BJ (cell line): Measurements from ENCODE around the gene ARHGAP25. TPM values are rescaled to one million over a fixed set of nuclear protein-coding genes. Genes with fewer than 3 reads are reported as not detected.

Experiments
- CTCF ChIA-PET: fragments of 350-600 bp; formaldehyde crosslinking; extraction: SDS; loops from one replicate; lab custom pipeline; 2021; ENCODE audit warnings: antibody characterized with exemption, inconsistent platforms; lab: Yijun Ruan, JAX
- POLR2A ChIA-PET: fragments of 300-600 bp; sonication (Branson Sonifier 250); formaldehyde crosslinking; extraction: SDS; loops from one replicate; lab custom pipeline; 2021; ENCODE audit warnings: antibody characterized with exemption; lab: Charles Lee
- DNase-seq: peaks from one replicate; pipeline ENCODE4 v3.0.0-alpha.2; 2011; ENCODE audit warnings: low read depth
- H3K27me3 ChIP-seq: 2 replicates; pipeline ENCODE4 v1.6.0; 2011; ENCODE audit warnings: low read length; ENCODE audit not compliant: control insufficient read depth, insufficient read depth
- H3K36me3 ChIP-seq: 2 replicates; pipeline ENCODE4 v1.5.1; 2011; ENCODE audit warnings: low read length; ENCODE audit not compliant: control insufficient read depth, insufficient read depth
- H3K4me3 ChIP-seq: 2 replicates; pipeline ENCODE4 v1.5.1; 2011; ENCODE audit warnings: low read depth, mild to moderate bottlenecking, control low read depth, low read length
- polyA plus RNA-seq: library from polyadenylated mRNA; depleted of rRNA; stranded (reverse); fragments of >200 nt; gene quantifications from 2 replicates; pipeline ENCODE4 v1.2.3, GENCODE V29; 2011
- TF ChIP-seq, protein P1 (sequence below): IDR thresholded peaks from 2 replicates; pipeline ENCODE4 v1.5.1; 2011; ENCODE audit warnings: low read depth, mild to moderate bottlenecking, control low read depth, inconsistent platforms, low read length, moderate library complexity; ENCODE audit not compliant: insufficient read depth

ARHGAP25 gene
- polyA plus RNA-seq, 1 experiment: not detected

DNA sequence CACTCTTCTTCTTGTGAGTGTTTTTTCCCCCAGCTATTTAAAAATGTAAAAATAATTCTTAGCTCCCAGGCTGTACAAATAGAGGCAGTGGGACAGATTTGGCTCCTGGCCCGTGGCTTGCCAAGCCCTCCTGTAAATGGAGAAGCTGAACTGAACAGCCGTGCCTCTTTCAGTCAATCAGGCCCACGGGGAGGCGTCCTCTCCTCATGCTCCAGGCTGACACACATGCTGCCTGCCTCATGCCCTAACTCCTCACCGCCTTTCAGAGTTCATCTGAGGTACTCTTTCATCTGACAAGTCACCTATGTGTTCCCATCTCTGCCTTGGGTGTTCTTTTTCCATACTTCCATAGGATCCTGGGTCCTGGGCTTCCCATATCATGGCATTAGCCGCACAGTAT, 77.6 kb downstream of the ARHGAP25 start:
- Histone ChIP-seq H3K4me3 (no peak overlapping the region), H3K27me3 (0 out of 2 replicates have a peak, but pooled peaks cover 2% of the 10 kb centered on the region), H3K36me3 (no peaks in the 10 kb centered on the region)
- CTCF ChIA-PET: interaction anchor here (1.1 to 1.3 kb wide), 2 partner anchors 9 to 11 kb away, joined by 3 to 4 read pairs; no protein-coding TSS in a partner anchor
- TF ChIP-seq, protein P1, sequence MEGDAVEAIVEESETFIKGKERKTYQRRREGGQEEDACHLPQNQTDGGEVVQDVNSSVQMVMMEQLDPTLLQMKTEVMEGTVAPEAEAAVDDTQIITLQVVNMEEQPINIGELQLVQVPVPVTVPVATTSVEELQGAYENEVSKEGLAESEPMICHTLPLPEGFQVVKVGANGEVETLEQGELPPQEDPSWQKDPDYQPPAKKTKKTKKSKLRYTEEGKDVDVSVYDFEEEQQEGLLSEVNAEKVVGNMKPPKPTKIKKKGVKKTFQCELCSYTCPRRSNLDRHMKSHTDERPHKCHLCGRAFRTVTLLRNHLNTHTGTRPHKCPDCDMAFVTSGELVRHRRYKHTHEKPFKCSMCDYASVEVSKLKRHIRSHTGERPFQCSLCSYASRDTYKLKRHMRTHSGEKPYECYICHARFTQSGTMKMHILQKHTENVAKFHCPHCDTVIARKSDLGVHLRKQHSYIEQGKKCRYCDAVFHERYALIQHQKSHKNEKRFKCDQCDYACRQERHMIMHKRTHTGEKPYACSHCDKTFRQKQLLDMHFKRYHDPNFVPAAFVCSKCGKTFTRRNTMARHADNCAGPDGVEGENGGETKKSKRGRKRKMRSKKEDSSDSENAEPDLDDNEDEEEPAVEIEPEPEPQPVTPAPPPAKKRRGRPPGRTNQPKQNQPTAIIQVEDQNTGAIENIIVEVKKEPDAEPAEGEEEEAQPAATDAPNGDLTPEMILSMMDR: no peak
- POLR2A ChIA-PET: no interaction called here
- DNase-seq: no peak

DNA sequence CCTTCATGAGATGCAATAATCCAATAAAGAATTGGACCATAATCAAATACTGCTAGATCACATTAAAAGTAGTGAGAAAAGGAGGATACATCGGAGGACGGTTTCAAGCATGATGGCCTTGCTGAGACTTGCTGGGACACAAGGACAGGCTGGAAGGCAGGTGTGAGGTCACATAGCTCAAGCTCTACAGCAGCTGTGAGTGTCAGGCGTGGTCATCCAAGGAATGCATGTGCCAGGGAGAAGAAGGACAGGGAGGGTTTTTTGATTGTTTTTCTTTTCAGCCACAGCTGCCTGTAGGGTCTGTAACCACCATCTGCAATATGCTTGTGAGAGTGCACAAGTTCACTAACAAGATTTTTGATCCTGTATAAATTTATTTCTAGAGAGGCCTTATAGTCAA, 79.0 kb downstream of the ARHGAP25 start:
- ChIA-PET CTCF (no interaction called here), POLR2A (no interaction called here)
- TF ChIP-seq, protein P1: no peak
- Histone ChIP-seq H3K36me3 (no peaks in the 10 kb centered on the region), H3K4me3 (no peak overlapping the region), H3K27me3 (0 out of 2 replicates have a peak, but pooled peaks cover 2% of the 10 kb centered on the region)
- DNase-seq: no peak

DNA sequence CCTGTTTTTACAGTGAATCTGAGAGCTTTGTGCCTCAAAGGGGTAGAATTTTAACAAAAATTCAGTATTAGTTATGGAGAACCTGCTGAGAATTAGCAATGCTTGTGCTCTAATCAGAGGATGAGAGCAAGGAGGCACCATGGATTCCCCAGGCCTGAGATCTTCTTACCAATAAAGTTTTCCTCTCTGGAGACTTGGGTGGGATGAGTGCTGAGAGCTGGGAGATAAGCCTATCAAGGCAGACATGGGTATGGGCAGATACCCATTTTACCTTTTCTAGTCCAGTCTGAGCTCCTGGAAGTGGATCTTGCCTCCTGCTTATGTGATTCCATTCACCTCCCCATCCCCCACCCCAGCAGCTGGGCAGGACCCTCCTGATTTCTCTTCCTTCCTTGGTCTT, 82.7 kb downstream of the ARHGAP25 start:
- POLR2A ChIA-PET: no interaction called here
- CTCF ChIA-PET: interaction anchor here (0.7 kb wide), 1 partner anchor 92 kb away, joined by 3 read pairs; no protein-coding TSS in a partner anchor
- TF ChIP-seq, protein P1: no peak

DNA sequence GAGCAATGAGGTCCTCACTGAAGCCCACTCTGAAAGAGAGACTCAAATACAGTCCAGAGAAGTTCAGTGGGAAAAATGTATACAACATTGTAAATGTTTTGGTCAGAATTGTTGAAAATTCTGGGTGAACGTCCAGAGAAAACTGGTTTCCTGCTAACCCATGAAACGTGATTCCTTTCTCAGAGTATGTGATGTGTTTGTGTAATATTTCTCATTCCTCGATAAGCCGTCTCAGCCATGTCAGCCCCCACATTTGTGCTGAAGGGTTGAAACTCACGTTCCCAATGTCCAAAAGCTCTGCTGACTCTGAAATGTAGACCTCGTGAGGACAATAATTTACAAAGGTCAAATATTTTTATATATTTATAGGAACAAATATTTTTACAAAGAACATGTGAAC, 84.9 kb downstream of the ARHGAP25 start:
- no peaks in the 10 kb centered on the region for H3K36me3 ChIP-seq
- POLR2A ChIA-PET: no interaction called here
- 0 out of 2 replicates have a peak, but pooled peaks cover 2% of the 10 kb centered on the region for H3K27me3 ChIP-seq
- DNase-seq: no peak
- TF ChIP-seq, protein P1: no peak
- CTCF ChIA-PET: interaction anchor here (0.7 to 1.0 kb wide), 2 partner anchors 10 to 19 kb away, joined by 3 read pairs; no protein-coding TSS in a partner anchor
- H3K4me3 ChIP-seq: no peak overlapping the region

More for the DNA sequence above, 82.7 kb downstream of the ARHGAP25 start:
- Histone ChIP-seq H3K27me3 (0 out of 2 replicates have a peak, but pooled peaks cover 2% of the 10 kb centered on the region), H3K36me3 (no peaks in the 10 kb centered on the region), H3K4me3 (no peak overlapping the region)
- no peak for DNase-seq

DNA sequence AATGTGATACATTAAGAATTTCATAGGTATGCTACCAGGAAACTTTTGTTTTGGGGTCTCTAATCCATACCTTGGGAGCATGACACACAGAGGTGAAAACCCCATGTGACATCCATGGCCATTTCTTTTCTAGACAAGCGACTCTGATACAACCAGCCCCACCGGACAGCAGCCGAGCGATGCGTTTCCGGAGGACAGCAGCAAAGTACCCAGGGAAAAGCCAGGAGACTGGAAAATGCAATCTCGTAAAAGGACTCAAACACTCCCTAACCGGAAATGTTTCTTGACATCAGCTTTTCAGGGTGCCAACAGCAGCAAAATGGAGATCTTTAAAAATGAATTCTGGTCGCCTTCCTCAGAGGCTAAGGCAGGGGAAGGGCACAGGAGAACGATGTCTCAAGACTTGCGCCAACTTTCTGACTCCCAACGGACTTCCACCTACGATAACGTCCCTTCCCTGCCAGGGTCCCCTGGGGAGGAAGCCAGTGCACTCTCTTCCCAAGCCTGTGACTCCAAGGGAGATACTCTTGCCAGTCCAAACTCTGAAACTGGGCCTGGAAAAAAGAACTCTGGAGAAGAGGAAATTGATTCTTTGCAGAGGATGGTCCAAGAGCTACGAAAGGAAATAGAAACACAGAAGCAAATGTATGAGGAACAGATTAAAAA, 87.7 kb downstream of the ARHGAP25 start:
- POLR2A ChIA-PET: no interaction called here
- no peaks in the 10 kb centered on the region for H3K36me3 ChIP-seq

More for the DNA sequence above, 87.7 kb downstream of the ARHGAP25 start:
- TF ChIP-seq, protein P1: no peak
- H3K4me3 ChIP-seq: no peak overlapping the region
- no peaks in the 10 kb centered on the region for H3K27me3 ChIP-seq
- no peak for DNase-seq
- CTCF ChIA-PET: interaction anchor here (1.2 to 1.4 kb wide), 2 partner anchors 15 to 17 kb away, joined by 3 read pairs; no protein-coding TSS in a partner anchor
